Measurements from ENCODE around the gene ZBTB20.
A peak's percentile ranks its signal among the peaks of the same experiment; 100 is the strongest.

ZBTB20 gene

DNA sequence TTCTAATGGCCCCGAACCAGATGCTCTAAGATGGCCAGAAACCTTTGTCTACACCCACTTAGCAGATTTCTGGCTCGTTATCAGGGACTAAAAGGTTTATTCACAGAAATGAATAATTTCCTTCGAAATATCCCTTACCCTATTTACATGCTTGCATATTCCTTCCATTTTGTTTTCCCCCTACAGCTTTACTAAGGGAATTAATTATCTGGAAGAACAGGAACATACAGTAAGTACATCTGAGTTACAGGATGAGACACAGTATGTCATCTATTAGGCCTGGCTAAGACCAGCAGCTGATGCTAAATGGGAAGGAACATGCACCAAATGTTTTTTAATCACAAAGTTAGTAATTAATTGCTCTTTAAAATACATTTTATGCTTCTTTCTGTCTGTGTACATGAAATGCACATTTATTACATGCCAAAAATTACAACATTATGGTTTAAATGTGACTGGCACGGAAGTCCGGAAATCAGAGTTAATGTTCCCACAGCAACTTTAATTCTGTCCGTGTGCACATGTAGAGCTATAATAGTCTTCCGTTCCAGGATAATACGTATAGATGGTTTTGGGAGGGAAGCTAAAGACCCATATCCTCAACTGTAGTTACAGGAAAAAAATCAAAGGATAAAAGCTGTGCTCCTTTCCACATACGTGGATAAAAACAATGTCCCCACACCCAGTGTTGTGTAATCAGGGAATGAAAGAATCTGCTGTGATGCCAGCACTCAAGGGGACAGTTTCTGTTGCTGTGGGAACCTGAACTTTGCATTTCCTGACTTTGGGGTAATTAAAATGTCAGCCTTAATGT lies 771.3 kb downstream of the ZBTB20 start:
- no peak overlapping the region for H3K4me3 ChIP-seq (ENCODE audit: low read depth, low read length)
- TF ChIP-seq, protein P1, sequence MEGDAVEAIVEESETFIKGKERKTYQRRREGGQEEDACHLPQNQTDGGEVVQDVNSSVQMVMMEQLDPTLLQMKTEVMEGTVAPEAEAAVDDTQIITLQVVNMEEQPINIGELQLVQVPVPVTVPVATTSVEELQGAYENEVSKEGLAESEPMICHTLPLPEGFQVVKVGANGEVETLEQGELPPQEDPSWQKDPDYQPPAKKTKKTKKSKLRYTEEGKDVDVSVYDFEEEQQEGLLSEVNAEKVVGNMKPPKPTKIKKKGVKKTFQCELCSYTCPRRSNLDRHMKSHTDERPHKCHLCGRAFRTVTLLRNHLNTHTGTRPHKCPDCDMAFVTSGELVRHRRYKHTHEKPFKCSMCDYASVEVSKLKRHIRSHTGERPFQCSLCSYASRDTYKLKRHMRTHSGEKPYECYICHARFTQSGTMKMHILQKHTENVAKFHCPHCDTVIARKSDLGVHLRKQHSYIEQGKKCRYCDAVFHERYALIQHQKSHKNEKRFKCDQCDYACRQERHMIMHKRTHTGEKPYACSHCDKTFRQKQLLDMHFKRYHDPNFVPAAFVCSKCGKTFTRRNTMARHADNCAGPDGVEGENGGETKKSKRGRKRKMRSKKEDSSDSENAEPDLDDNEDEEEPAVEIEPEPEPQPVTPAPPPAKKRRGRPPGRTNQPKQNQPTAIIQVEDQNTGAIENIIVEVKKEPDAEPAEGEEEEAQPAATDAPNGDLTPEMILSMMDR (conservative IDR thresholded peaks at IDR 0.05; ENCODE audit: low read depth, low read length), result no peak
- DNase-seq (ENCODE audit: low read depth), result no peak

DNA sequence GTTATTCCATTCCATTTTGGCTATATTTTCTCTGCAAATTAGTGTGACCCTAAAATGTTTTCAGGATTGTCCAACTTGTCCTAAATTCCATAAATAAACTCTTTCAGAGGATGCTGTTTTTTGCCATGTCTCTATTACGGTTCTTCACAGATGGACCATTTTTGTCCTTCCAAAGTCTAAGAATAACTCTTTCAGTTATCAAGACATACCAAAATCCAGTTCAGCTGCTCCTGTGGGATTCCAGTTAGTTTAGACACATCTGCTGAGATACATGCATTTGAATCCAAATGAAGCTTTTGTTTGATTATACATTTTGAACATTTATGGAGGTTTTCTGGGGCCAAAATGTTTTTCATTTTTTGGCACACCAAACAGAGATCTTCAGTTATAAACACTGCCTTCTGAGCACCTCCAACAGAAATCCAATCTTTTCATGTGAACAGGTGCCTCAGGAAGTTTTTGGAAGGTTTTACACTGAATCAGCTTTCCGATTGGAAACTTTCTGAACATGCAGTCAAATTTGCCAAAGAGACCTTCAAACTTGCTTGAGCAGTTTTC lies 772.6 kb downstream of the ZBTB20 start:
- no peak for DNase-seq (ENCODE audit: low read depth)
- no peak overlapping the region for H3K4me3 ChIP-seq (ENCODE audit: low read depth, low read length)
- TF ChIP-seq, protein P1 (conservative IDR thresholded peaks at IDR 0.05; ENCODE audit: low read depth, low read length), result no peak

DNA sequence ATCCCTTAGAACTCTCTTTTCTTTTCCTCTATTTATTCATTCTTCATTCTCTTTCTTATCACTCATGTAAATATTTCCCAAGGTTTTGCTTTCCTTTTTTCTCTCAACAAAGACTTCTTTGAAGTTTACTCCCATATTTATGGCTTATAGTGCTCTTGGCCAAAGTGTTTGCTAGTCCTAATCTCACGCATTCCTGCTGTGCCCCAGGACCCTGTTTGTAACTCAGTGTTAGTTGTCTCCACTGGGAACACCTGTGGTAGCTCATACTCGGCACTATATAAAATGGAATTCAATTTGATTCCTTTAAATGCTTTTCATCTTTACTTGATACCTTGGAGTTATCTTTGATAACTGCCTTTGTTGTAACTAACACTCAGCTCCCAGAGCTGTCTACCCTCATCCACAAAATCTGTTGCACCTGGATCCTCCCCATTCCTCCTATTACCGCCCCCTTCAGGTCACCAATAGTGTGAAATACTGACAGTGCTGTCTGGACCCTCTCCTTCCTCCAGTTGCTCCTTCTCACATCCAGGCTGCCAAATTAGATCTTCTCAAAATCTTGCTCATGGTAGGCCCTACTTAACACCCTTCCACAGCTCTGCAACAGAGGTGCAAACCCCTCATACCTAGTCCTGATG lies 776.4 kb downstream of the ZBTB20 start:
- DNase-seq (ENCODE audit: low read depth), result no peak
- TF ChIP-seq, protein P1 (conservative IDR thresholded peaks at IDR 0.05; ENCODE audit: low read depth, low read length), result peak; percentile 30
- H3K4me3 ChIP-seq (ENCODE audit: low read depth, low read length), result no peak overlapping the region

DNA sequence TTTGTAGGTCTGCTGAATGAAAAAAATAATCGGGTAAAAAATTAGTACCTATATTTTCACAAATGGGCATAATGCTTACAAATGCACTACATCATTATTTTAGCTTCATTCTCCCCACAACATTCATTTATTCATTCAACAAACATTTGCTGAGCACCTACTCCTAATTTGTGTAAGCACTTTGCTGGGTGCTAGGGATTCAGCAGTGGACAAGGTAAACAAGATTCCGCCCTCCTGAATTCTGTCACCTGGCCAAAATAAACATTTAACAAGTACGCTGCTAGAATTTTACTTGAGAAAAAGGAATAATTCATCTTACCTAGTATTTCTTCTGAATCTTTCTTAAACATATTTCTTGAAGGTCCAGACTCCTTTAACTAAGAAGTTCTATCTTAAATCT lies 781.2 kb downstream of the ZBTB20 start:
- no peak overlapping the region for H3K4me3 ChIP-seq (ENCODE audit: low read depth, low read length)
- TF ChIP-seq, protein P1 (conservative IDR thresholded peaks at IDR 0.05; ENCODE audit: low read depth, low read length), result no peak
- peak; percentile 50 for DNase-seq (ENCODE audit: low read depth)

DNA sequence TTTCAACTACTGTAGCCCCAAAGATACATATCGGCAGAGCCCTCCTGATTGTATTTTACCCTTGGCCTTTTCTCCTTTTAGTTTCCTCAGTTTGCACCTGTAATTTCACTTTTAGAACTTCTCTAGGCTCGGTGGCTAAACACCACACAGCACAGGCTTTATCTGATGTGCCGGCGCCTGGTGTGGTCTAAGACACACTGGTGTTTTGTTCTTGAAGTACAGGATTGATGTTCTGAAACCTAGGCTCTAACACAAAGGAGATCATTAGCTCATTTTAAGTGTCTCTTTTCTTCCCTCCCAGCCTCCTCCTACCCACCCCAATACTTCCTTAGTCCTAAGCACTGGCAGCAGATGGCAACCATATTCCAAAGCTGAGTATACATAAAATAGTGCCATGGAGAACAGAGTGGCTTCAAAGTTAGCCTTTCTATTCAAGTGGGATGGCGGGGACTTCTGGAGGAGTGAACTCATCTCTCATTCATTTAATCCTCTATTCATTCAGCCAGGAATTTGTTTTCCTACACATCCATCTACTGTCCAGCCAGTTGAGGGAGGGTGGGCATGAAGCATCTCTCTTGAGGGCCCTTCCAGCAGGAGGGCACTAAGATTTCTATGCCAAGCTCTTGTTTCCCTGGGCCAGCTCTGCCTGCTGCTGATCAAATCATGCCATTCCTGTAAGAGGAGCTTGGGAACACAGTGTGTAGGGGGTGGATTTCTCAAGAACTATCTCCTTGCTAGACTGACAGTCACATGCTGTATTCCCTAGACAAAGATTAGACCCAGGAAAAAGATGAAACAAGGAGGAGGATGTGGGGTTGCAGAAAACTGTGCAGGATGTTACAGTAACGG lies 782.1 kb downstream of the ZBTB20 start:
- H3K4me3 ChIP-seq (ENCODE audit: low read depth, low read length), result no peak overlapping the region
- TF ChIP-seq, protein P1 (conservative IDR thresholded peaks at IDR 0.05; ENCODE audit: low read depth, low read length), result no peak
- DNase-seq (ENCODE audit: low read depth), result peak; percentile 52

DNA sequence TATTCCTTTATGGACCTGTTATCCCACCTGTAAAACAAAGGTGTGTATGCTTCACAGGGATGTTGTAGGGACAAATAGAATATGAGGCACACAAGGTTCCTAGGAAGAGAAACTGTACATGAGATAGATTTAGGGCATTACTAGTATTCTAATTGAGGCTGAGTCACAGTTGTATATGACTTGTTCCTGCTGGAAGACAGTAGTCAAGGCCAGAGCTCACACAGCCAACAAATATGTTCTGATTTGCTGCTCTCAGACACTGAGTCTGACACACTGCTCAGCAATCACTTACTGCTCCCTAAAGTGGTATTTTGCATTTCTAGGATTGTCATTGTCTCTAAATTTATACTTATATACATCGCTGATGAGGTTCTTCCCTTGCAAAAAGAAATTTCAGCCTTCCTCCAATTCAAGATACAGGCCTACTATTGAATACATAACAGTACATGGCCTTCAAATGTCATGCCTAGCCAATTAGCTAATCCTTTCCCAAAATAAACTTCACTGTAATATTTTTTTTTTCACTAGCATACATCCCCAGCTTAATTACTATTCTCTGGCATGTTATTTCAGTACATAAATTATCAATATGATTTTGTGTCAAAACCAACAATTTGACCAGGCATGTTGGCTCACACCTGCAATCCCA lies 783.4 kb downstream of the ZBTB20 start:
- TF ChIP-seq, protein P1 (conservative IDR thresholded peaks at IDR 0.05; ENCODE audit: low read depth, low read length), result no peak
- H3K4me3 ChIP-seq (ENCODE audit: low read depth, low read length), result no peak overlapping the region
- peak; percentile 64 for DNase-seq (ENCODE audit: low read depth)
